WI38 (cell line): ENCODE measurements around the gene KNDC1.

Experiments used
- H3K4me3 ChIP-seq: 2 replicates; pipeline ENCODE4 v1.5.1; 2011; ENCODE audit warnings: low read depth, mild to moderate bottlenecking, control low read depth, low read length
- CTCF ChIP-seq: IDR thresholded peaks from 2 replicates; pipeline ENCODE4 v1.5.1; 2012; ENCODE audit warnings: low read depth, mild to moderate bottlenecking, control low read depth, low read length

Gene KNDC1

GRCh38 chr10:133180192-133180964, 20.4 kb downstream of the KNDC1 start:
- no peak for TF ChIP-seq CTCF
- no peak overlapping the region for H3K4me3 ChIP-seq

GRCh38 chr10:133180965-133181639, 21.1 kb downstream of the KNDC1 start:
- no peak for TF ChIP-seq CTCF
- no peak overlapping the region for H3K4me3 ChIP-seq

- no peak for TF ChIP-seq CTCF
- H3K4me3 ChIP-seq, result no peak overlapping the region
Observed at GRCh38 chr10:133182190-133182589, 22.2 kb downstream of the KNDC1 start.

- H3K4me3 ChIP-seq, result no peak overlapping the region
- TF ChIP-seq CTCF, result no peak
Observed at GRCh38 chr10:133182791-133183645, 23.0 kb downstream of the KNDC1 start.

GRCh38 chr10:133183646-133184378, 23.8 kb downstream of the KNDC1 start:
- TF ChIP-seq CTCF, result no peak

GRCh38 chr10:133184591-133185244, 24.7 kb downstream of the KNDC1 start:
- H3K4me3 ChIP-seq, result no peak overlapping the region
- no peak for TF ChIP-seq CTCF

More at GRCh38 chr10:133183646-133184378, 23.8 kb downstream of the KNDC1 start:
- H3K4me3 ChIP-seq, result no peak overlapping the region
